ENCODE results near the gene CFAP73.
"Not testable (repeated sequence)": the region's sequence is repeated elsewhere in the genome, so short reads cannot be mapped to it uniquely, and the experiment has no call there.

Gene CFAP73

DNA sequence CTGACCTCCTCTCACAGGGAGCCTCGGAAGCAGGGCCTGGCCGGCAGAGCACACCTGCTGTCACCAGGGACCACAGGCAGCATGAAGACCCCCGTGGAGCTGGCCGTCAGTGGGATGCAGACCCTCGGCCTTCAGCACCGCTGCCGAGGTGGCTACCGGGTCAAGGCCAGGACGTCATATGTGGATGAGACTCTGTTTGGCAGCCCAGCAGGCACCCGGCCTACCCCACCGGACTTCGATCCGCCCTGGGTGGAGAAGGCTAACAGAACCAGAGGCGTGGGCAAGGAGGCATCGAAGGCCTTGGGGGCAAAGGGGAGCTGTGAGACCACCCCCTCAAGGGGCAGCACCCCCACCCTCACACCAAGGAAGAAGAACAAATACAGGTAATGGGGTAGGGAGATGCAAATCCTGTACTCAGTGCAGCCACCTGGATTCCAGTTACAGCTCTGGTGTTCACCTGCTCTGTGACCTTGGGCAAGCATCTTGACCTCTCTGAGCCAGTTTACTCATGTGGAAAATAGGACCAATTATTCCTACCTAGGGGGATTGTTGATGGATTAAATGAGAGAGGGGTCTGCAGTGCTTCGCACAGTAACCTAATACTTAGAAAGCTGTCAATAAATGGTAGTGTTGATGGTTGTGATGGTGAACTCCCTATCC lies 37.3 kb downstream of the CFAP73 start:
- no peak for DNase-seq (ENCODE audit: low read depth in 3 of 3, low spot score in 1 of 3)

DNA sequence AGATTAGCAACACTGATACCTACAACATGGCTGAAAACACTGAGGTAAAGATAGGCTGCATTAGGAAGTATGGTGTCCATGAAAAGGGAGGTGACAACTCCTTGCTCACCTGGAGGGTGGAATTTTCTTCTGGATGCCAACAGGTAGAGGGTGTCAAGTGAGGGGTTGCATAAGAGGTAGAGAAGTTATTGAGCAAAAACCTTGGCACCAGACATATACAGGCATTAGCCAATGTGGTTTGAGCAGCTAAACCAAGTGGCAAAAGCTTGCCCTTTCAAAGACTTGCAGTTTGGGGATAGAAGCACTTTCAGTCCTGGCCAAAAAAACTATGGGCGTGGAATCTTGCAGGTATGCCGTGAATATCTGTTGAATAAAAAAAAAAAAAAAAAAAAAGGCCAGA lies 39.8 kb downstream of the CFAP73 start:
- DNase-seq (ENCODE audit: low read depth in 3 of 3, low spot score in 1 of 3): no peak

DNA sequence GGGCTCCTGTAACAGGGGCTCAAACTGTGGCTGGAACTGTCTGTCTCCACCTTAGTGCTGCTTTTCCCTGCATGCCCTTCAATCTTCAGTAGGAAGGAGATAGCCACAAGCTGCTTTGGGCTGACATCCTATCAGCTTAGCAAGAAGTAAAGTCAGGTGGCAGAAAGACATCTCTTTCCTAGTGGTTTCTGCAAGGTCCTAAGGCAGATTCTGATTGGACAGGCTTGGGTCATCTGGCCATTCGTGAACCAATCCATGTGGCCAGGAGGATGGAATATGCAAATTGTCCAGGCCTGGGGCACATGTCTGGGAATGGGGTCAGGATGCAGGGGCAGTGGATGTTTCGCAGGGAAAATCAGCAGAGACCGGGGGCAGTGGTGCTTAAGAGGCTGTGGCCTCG lies 41.2 kb downstream of the CFAP73 start:
- no peak for DNase-seq (ENCODE audit: low read depth in 3 of 3, low spot score in 1 of 3)

DNA sequence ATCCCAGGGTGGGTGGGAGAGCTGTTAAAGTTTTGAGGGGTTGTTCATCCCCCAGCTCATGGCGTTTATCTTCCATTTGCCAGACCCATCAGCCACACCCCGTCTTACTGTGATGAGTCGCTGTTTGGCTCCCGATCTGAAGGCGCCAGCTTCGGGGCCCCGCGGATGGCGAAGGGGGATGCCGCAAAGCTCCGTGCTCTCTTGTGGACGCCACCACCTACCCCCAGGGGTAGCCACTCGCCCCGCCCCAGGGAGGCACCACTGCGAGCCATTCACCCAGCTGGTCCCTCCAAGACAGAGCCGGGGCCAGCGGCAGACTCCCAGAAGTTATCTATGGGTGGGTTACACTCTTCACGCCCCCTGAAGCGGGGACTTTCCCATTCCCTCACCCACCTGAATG lies 41.7 kb downstream of the CFAP73 start:
- DNase-seq (ENCODE audit: low read depth in 3 of 3, low spot score in 1 of 3): no peak

DNA sequence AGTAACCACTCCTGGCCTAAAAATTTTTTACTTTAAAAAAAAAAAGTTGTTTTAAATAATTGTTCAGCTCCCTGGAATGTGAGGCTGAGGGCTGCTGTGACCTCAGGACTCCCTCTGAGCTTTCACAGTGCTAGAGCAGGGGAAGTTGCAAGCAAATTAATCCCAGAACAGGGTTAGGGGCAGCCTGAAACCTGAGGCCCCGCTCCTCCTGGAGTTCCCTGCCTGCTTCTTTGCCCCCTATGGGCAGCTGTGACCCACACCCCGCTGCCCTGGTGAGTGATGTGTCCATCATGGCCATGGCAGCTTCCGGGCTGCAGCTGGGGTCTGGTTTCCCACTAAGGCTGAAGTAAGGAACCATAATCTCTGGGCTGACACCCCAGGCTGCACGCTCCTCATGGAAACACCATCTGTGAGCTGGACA lies 45.5 kb downstream of the CFAP73 start:
- DNase-seq (ENCODE audit: low read depth in 3 of 3, low spot score in 1 of 3): no peak

DNA sequence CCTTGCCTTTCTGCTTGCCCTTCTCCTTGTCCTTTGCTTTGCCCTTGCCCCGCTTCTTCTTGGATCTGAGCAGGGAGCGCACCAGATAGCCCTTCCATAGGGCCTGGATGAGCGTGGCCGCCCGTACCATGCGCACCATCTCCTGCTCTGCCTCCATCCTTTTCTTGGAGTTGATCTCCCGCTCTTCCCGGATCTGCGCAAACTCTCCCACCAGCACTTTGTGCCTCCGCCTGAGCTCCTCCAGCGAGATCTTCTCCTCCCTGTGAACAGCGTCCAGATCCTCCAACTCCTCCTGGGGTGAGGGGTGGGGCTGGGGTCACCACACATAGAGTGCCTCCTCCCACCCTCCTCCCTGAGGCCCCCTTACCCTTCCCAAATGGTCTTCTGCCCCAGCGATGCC lies 46.1 kb downstream of the CFAP73 start:
- DNase-seq (ENCODE audit: low read depth in 3 of 3, low spot score in 1 of 3): no peak

DNA sequence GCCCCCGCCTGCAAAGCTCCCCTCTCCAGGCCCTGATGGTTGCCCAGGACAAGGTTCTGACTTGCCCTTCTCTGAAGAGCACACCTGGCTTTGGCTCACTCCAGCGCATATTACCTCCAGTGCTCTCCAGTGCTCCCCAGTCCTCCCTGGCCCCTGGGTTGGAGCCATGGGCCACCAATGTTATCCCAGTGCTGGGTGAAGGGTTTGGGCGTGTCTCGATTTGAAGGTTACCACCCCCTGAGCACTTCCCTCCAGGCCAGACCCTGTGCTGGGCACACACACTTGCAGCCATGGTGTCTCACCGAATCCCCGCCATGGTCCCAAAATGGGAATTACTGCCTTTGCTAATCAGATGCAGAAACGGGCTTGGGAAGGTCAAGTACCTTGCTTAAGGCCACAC lies 47.1 kb downstream of the CFAP73 start:
- no peak for DNase-seq (ENCODE audit: low read depth in 3 of 3, low spot score in 1 of 3)

DNA sequence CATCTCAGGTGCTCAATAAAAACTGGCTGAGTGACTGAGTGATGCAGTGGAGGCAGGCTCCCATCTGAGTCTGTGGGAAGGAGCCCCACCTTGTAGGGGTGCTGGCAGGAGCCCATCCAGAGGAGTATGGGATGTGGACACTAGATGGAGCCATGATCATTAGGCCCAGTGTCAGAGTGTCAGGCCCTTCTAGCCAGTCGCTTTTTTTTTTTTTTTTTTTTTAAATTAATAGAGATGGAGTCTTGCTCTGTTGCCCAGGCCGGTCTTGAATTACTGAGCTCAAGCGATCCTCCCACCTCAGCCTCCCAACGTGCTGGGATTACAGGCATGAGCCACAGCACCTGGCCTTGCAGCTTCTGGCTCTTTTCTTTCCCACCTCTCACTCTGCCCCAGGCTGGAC lies 47.5 kb downstream of the CFAP73 start:
- peak in 1 of 3 donors; percentile 29 for DNase-seq (ENCODE audit: low read depth in 3 of 3, low spot score in 1 of 3)

DNA sequence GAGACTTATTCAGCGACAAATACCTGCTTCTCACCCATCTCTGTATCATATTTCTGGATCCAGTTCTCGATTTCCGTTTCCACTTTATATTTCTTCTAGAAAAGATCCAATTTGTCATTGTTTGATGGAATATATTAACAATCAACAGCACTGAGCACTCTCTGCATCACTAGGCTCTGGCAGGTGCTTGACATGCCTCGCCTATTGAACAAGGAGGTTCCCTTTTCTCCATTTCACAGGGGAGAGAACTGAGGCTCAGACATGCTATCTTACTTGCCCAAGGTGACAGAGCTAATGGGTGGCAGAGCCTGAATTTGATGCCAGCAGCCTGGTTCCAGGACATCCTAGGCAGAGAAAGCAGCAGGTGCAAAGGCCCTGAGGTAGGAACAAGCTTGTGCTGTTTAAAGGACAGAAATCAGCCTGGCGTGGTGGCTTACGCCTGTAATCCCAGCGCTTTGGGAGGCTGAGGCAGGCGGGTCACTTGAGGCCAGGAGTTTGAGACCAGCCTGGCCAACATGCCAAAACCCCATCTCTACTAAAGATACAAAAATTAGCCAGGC lies 48.1 kb downstream of the CFAP73 start:
- DNase-seq (ENCODE audit: low read depth in 3 of 3, low spot score in 1 of 3): no peak

DNA sequence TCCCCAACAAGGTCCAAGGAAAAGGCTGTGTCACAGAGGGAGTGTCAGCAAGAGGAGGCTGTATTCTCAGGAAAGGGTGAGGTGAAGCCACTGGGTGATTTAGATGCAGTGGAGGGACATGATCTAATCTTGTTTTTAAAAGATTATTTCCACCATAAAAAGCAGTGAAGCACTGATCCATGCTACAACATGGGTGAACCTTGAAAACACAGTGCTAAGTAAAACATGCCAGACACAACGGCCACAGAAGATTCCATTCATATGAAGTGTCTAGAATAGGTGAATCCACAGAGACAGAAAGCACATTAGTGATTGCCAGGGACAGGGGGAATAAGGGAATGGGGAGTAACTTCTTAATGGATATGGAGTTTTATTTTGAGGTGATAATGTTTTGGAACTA lies 48.8 kb downstream of the CFAP73 start:
- DNase-seq (ENCODE audit: low read depth in 3 of 3, low spot score in 1 of 3): no peak

DNA sequence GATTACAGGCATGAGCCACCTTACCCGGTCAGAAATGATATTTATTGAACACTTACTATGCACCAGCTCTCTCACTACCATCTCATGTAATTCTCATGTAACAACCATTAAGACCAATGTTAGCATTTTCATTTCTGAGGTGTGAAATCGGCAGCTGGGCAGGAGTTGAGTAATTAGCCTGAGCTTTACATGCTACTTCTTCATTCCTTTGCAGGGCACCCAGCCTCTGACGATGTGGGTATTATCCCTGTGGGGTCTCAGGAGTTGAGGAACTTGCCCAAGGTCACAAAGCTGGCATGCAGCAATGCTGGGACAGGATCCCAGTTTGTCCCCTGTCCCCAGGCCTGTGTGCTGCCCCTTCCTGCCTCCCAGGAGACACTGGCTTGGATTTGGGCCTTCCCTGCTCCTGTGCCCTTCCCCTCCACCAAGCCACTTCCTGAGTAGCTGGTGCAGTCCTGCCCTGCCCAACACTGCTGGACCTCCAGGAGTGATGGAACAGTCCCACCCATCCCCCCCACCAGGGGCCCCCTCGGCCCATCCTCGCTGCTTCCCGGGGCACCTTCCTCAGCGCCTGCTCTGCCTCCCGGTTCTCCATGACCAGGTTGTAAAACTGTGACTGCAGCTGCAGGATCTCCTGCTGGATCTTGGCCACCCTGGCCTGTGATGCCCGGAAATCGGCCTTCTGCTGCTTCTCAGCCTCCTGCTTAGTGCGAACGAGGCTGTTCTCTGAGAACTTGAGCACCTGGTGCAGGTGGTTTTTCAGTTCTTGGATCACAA lies 50.7 kb downstream of the CFAP73 start:
- no peak for DNase-seq (ENCODE audit: low read depth in 3 of 3, low spot score in 1 of 3)

DNA sequence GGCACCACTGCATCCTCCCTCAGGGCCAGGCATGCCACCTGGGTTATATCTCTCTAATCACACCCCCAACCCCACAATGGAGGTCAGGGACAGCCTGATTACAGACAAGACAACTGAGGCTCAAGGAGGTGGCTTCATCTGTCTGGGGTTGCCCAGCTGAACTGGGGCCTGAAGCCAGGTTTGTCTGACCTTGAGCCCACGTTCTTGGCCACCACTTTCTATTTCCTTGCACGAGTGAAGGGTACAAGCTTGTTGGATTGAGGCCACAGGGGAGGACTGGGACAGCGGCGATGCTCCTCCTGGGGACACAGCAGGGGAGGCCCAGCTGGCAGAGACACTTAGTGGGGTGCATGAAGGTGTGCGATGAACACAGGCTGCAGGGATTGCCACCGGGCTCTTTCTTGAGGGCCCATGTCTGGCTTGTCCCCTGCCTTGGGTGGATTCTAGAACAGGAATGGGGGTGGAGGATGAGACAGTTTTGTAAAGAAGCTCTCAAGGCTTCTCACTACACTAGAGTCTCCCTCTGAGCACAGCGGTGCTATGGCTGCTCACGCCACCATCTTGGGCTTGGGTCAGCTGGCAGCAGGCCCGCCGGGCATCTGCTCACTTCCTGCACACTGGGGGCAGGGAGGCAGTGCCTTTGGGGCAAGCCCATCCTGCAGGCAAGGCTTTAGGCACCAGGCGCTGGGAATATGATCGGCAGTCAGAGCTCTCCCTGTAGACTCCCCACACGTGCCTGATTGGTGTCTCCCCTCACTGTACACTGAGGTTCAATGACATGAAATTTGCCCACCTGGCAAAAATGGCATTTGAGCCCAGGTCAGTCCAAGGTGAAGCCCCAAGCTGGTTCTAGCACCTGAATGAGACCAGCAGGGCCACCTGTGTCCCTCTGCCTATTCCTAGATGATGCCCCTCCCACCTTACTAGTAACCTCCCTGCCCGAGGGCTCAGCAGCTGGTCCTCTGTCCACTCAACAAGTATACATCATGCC lies 52.0 kb downstream of the CFAP73 start:
- DNase-seq (ENCODE audit: low read depth in 3 of 3, low spot score in 1 of 3): no peak

DNA sequence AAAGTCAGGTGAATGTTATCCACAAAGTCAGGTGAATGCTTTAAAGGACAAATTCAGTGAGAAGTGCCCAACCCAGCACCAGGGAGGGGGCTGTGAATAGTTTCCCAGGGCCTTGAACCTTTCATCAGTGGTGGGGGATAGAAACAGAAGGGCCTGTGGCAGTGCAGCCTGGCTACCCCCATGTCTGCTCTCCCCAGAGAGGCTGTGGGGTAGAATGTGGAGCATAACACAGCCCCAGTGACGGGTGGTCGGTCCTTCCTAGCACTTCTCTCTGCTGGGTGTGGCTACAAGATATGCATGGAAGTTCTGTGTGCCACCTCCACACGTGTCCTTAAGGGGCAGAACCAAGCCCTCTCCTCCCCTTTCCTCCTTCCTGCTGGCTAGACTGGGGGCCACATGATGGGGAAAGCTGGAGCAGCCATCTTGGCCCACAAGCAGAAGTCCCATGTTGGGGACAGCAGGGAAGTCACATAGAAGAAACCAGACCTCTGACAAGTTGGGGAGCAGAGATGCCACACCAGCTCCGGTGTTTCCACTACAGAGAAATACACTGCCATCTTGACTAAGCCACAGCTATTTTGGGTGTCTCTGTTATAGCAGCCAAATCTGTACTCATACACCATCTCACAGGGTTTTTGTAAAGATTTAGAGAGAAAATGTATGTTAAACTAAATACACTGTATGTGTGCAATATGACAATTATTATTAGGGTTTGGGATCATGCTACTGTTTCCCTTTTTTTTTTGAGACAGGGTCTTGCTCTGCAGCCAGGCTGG lies 53.0 kb downstream of the CFAP73 start:
- no peak for DNase-seq (ENCODE audit: low read depth in 3 of 3, low spot score in 1 of 3)

DNA sequence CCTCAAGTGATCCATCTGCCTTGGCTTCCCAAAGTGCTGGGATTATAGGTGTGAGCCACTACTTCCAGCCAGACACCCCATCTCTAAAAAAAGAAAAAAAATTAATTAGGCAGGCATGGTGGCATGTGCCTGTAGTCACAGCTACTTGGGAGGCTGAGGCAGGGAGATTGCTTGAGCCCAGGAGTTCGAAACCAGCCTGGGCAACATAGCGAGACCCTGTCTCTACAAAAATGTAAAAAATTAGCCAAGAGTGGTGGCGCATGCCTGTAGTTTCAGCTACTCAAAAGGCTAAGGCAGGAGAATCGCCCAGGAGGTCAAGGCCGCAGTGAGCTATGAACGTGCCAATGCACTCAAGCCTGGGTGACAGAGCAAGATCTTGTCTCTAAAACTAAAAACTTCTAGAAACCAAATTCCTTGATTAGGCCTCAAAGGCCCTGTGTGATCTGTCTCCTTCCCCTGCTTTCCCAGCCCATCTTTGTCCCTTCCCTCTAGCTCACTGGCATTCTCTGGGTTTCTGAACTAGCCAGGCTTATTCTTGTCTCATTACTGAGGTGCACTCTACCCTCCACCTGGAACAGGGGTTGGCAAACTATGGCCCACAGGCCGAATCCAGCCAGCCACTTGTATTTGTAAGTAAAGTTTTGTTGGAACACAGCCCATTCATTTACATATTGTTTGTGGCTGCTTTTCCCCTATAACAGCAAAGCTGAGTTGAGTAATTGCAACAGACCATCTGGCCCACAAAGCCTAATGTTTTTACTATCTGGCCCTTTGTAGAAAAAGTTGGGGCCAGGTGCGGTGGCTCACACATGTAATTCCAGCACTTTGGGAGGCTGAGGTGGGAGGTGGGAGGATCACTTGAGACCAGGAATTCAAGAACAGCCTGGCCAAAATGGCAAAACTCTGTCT lies 54.6 kb downstream of the CFAP73 start:
- no peak for DNase-seq (ENCODE audit: low read depth in 3 of 3, low spot score in 1 of 3)

DNA sequence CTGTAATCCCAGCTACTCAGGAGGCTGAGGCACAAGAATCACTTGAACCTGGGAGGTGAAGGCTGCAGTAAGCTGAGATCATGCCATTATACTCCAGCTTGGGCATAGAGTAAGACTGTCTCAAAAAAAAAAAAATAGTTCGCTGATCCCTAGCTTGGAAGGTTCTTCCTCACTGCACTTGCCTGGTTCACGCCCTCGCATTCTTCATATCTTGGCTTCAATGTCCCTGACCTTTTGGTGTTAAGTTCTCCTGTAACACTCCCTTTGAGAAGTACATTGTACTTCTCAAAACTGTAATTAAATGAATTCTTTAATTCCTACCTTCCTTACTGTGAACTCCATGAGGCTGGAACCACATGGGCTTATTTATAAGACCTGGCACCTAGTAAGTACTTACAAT lies 55.3 kb downstream of the CFAP73 start:
- no peak for DNase-seq (ENCODE audit: low read depth in 3 of 3, low spot score in 1 of 3)

DNA sequence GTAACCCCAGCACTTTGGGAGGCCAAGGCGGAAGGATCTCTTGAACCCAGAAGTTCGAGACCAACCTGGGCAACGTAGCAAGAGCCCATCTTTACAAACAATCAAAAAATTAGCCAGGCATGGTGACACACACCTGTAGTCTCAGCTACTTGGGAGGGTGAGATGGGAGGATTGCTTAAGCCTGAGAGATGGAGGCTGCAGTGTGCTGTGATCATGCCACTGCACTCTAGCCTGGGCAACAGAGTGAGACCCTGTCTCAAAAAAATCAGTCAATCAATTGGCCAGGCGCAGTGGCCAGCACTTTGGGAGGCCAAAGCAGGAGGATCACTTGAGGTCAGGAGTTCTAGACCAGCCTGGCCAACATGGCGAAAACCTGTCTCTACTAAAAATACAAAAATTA lies 57.3 kb downstream of the CFAP73 start:
- not testable (repeated sequence) for DNase-seq (ENCODE audit: low read depth in 3 of 3, low spot score in 1 of 3)

DNA sequence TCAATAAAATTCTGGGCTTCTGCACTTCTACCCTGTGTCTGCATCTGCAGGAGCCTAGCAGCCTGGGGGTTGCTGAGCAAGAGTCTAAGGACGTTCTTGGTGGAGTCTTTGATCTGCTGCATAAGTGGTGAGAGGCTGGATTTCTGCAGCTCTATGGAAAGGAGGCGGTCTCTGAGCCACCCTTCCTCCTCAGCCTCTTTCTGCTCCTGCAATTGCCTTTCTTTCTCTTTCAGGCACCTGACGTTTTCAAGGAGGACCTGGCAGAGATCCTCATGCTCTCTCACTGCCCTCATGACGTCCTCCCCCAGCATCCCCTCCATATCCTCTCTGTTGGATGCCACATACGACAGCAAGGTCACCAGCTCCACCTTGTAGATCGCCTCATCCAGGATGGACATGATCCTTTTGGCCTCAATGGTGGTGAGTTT lies 58.1 kb downstream of the CFAP73 start:
- DNase-seq (ENCODE audit: low read depth in 3 of 3, low spot score in 1 of 3): no peak

DNA sequence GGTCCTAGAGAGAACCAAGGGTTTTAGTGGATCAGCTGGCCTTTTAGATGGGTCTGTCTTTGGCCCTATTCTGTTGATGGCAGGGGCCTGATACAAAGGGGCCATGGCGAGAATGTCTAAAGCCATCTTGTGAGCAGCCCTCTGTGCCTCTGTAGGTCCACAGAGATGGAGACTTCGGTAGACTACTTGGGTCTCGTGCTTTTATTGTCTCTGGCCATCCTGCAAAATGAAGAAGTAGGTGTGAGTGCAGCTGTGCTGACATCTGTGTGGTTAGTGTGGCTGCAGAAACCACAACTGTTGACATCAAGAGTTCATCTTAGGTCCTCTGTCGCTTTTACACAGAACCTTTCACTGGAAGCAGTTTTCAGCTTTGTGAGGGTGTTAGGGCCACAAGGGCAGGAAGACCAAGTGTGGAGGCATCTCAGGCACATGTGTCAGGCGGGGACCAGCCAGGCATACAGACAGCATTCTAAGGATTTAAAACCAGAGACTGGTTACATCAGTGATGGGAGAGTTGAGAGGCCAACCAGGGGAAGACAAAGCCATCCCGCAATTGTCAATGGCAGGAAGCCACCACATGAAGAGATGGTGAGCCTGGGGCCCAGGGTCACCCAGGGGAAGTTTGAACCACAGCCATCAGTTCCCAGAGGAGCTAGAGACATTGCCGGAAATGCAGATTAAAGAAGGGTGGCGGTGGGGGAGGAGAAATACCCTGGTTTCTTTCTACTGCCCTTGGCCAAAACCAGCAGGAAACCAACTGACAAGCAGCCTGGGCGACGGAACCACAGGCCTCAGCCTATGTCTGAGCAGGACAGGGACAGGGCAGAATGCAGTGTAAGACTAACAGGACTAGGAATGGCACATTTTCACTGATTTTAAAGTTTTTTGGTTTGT lies 58.8 kb downstream of the CFAP73 start:
- no peak for DNase-seq (ENCODE audit: low read depth in 3 of 3, low spot score in 1 of 3)
